Posterior vena cava (tissue), 2 donors: ENCODE measurements around the gene SMAD4. TPM values are rescaled to one million over a fixed set of nuclear protein-coding genes. Genes with fewer than 3 reads are reported as not detected.
"Not testable (repeated sequence)": the region's sequence is repeated elsewhere in the genome, so short reads cannot be mapped to it uniquely, and the experiment has no call there.

ENCODE experiments used
- DNase-seq: peaks from one replicate; pipeline ENCODE4 v3.0.0-alpha.2; 2020; ENCODE audit warnings: low spot score
- intact Hi-C, 2 donors: fragments of 100-400 bp; cut with DNase I; formaldehyde crosslinking; loops; one replicate each; pipeline versions ENCODE4 v1.14.1 to v1.14.2; 2022 to 2023
- long read RNA-seq, 2 donors: library from polyadenylated mRNA; unstranded; transcript quantifications; one replicate each; pipeline ENCODE4 v2.0.0, GENCODE V29; 2020 to 2021
- total RNA-seq, 2 donors: library from RNA; stranded (reverse); fragmentation: NEBNext Ultra II Directional; extraction: Animal tissue kit (Norgen Biotek cat#: 25700); gene quantifications; one replicate each; pipeline ENCODE4 v1.2.1, GENCODE V29; 2021
- donor health status: DM: yes; HTN: yes; CAD: no.
- donor health status: DM: yes; HTN: yes; CAD: no.

The SMAD4 gene
- 100 to 1,000 TPM; 104 to 122 TPM for total RNA-seq
- long read RNA-seq, donor 1, full-length matches to known transcripts: 22 of 30 reads
- long read RNA-seq, donor 1, partial matches to known transcripts: 2 of 30 reads
- long read RNA-seq, donor 1, other reads (novel, unspliced or antisense): 6 of 30 reads
- long read RNA-seq, donor 2, partial matches to known transcripts: 11 of 18 reads
- long read RNA-seq, donor 2, other reads (novel, unspliced or antisense): 7 of 18 reads

- DNase-seq: peak; percentile 99
- intact Hi-C loops: no loop called here
Observed at GRCh38 chr18:51029694-51030536, at the start of gene SMAD4. SMAD4 (plus strand) TSS chr18:51030213; CDS start chr18:51047047, 16,834 bp downstream.

GRCh38 chr18:50981381-50981780, 48.6 kb upstream of the SMAD4 start:
- no peak for DNase-seq
- intact Hi-C loops: no loop called here

GRCh38 chr18:50982086-50982801, 47.8 kb upstream of the SMAD4 start:
- no peak for DNase-seq
- intact Hi-C loops: no loop called here

GRCh38 chr18:50982802-50983179, 47.2 kb upstream of the SMAD4 start:
- intact Hi-C loops: no loop called here
- no peak for DNase-seq

- intact Hi-C loops: no loop called here
- no peak for DNase-seq
Observed at GRCh38 chr18:50986360-50987087, 43.5 kb upstream of the SMAD4 start.

GRCh38 chr18:50987261-50987660, 42.8 kb upstream of the SMAD4 start:
- DNase-seq: no peak
- intact Hi-C loops: no loop called here

GRCh38 chr18:50989711-50990110, 40.3 kb upstream of the SMAD4 start:
- intact Hi-C loops: no loop called here
- no peak for DNase-seq

GRCh38 chr18:50992351-50992762, 37.7 kb upstream of the SMAD4 start:
- no peak for DNase-seq
- intact Hi-C loops: no loop called here

GRCh38 chr18:50994031-50994430, 36.0 kb upstream of the SMAD4 start:
- no peak for DNase-seq
- intact Hi-C loops: no loop called here

GRCh38 chr18:51003174-51003573, 26.8 kb upstream of the SMAD4 start:
- DNase-seq, intact Hi-C loops: not testable (repeated sequence)

- intact Hi-C loops: no loop called here
- no peak for DNase-seq
Observed at GRCh38 chr18:51006061-51006818, 23.8 kb upstream of the SMAD4 start.

GRCh38 chr18:51006948-51007789, 22.8 kb upstream of the SMAD4 start:
- DNase-seq: no peak
- intact Hi-C loops: no loop called here

GRCh38 chr18:51007790-51008139, 22.2 kb upstream of the SMAD4 start:
- DNase-seq: no peak
- intact Hi-C loops: no loop called here

GRCh38 chr18:51009072-51009471, 20.9 kb upstream of the SMAD4 start:
- intact Hi-C loops: no loop called here
- no peak for DNase-seq

GRCh38 chr18:51010218-51010617, 19.8 kb upstream of the SMAD4 start:
- no peak for DNase-seq

GRCh38 chr18:51011709-51012108, 18.3 kb upstream of the SMAD4 start:
- DNase-seq: no peak
- intact Hi-C loops: no loop called here

More at GRCh38 chr18:51010218-51010617, 19.8 kb upstream of the SMAD4 start:
- intact Hi-C loops: no loop called here

GRCh38 chr18:51012441-51012840, 17.6 kb upstream of the SMAD4 start:
- intact Hi-C loops: no loop called here
- no peak for DNase-seq

GRCh38 chr18:51013259-51013658, 16.8 kb upstream of the SMAD4 start:
- intact Hi-C loops: no loop called here
- no peak for DNase-seq
